HG03521 (cell line): Measurements from ENCODE around the gene PCLAF.
"Not testable (repeated sequence)": the region's sequence is repeated elsewhere in the genome, so short reads cannot be mapped to it uniquely, and the experiment has no call there.

Experiments used
- ATAC-seq: cut with Tn5 transposase; IDR thresholded peaks from one replicate; pipeline ENCODE4 v1.9.1; 2021; ENCODE audit warnings: mild to moderate bottlenecking, moderate library complexity; ENCODE audit not compliant: unreplicated experiment

Gene PCLAF, protein sequence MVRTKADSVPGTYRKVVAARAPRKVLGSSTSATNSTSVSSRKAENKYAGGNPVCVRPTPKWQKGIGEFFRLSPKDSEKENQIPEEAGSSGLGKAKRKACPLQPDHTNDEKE

DNA sequence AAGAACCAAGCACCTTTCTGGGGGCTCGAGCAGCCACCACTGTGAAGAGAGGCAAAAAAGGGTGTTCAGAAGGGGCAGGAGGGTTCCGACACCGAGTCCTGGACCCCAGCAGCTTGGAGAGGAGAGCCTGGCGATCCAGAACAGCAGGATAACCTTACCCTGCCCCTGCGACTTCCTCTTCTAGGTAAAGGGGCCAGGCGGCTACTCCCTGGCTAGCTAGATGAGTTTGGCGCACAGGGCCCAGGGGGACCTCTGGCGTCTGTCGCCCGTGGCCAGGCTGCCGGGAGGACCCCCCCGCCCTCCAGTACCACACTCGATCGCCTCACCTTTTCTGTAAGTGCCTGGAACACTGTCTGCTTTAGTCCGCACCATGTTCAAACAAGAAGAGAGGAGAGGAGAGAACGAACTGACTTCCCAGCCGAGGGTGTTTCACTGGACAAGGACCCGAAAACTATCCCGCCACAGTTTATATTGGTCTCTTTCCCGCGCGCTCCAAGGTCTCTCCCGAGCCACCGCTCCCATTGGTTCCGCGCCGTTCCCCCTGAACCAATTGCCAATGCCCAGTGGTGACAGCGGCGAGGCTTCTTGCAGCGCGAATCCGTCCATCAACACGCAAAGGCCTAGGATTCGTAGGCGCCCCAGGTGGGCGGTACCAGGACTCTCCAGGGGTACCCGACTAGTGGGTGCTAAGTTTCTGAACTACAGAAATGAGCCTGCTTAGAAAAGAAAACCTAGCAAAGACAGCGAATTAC, at the start of gene PCLAF:
Gene PCLAF (minus strand): TSS at position 442 of the 752 bp plus-strand sequence. CDS start 70 bp downstream, at position 372.
- ATAC-seq, result peak; percentile 93

DNA sequence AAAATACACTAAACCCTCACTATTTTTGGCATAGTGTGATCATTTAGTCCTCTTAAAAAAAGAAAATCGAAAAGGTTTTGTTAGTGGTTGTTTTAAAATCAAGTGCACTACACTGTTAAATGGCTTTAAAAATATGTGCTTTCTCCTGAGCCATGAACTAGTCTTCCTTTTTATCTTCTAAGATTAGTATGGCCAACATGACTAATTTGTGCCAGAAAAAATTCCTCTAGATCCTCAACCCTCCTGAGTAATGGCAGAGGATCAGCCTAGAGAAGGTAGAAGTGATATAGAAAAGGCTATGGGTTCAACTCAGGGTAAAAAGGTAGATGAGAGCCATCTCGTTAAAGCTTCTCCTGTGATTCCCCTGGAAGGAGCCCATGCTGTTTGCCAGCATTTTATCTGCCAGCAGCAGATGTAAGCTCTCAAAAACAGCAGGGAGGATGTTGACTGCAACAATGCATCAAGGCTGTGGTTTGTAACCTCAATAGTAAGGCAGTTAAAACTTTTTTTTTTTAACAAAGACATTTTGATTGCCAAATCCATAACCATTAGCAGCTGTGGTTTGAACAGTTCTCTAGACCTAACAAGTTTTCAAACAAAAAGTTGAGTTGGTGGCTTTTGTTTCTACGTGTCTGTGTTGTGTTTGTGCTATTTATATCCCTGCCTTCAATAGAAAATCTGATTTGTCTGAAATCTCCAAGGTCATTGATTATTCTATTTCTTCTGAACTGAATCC, 48.9 kb upstream of the PCLAF start:
- no peak for ATAC-seq

DNA sequence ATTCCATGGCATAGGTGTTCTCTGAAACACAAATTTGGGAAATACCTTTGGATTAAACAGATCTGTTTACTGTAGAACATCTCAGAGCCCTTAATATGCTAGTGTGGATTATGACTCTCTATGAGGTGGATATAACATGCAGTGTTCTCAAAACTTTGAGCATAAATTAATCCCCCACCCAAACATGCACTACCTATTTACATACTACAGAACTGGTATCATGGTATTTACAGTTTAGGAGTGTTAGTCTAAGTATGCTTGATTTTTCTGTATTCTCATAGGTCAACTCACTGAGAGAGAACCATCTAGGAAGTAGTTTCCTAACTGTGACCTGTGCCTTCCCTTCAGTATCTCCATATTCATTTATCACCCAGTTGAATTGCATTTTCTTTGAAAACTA, 48.2 kb upstream of the PCLAF start:
- no peak for ATAC-seq

DNA sequence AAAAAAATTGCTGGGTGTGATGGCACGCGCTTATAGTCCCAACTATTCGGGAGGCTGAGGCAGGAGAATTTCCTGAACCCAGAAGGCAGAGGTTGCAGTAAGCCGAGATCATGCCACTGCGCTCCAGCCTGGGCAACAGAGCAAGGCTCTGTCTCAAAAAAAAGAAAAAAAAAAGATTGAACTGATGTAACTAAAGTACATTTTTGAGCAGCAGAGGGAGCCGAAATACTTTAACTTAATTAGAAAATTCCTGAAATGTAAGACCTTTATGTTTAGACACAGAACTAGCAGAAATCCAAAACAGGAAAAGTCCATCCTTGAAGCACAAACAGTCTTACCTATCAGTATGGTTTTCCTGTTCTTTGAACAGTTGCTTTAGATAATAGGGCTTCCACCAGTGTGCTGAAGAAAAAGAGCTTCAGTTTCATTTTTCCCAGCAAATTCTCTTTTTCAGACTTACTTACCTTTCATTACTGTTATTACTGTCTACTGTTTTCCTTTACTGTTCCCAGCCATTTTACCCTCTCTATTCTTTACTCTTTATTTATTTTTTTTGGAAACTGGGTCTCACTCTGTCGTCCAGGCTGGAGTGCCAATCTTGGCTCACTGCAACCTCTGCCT, 45.7 kb upstream of the PCLAF start:
- no peak for ATAC-seq

DNA sequence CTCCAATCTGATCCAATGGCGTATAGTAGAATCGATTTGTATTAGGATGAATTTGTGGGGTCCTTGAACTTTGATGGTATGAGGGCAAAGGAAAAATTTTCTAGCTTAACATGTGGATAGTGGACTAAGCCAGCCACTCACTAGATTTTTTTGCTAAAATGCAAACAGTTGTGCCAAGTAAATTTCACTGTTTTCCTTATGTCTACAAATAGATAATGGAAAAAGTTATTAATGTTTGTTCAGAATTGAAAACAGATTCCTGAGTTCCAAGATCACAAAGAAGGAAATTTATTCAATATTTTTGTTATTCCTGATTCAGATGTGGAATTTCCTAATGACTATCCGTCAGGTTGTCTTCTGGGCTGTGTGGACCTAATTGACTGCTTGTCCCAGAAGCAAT, 44.0 kb upstream of the PCLAF start:
- no peak for ATAC-seq

DNA sequence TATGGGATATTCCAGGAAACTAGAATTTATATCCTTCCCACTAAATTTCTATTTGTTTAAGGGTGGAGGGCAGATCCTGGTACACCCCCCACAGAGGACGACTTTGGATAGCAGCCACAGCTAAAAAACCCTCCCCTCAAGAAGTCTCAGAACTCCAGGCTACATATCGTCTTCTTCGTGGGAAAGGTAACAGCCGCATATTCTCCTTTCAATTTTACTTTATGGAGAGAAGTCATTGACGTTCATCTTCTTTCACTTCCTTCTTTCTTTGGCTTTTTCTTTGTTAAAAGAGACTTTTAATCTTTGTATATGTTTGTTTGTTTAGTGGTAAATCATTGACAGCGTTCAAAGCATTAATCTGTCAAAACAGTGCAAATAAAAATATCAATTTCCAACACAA, 42.7 kb upstream of the PCLAF start:
- ATAC-seq, result no peak

DNA sequence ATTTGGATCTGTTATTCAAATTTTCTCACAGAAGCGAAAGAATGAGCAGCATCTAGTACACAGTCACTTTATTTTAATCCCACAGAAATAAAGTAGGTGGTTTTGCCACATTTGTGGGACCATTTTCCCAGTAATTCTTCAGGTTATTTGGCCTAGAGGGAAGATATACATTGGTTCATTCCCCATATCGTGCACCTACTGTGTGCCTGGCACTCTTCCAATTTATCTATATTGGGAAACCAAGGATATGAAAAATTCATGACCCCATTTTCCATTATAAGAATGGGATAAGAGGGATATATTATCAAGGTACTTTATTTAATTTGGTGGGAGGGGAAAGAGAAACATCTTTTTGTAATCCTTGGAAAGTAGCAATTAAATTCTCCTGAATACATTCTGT, 41.5 kb upstream of the PCLAF start:
- no peak for ATAC-seq

DNA sequence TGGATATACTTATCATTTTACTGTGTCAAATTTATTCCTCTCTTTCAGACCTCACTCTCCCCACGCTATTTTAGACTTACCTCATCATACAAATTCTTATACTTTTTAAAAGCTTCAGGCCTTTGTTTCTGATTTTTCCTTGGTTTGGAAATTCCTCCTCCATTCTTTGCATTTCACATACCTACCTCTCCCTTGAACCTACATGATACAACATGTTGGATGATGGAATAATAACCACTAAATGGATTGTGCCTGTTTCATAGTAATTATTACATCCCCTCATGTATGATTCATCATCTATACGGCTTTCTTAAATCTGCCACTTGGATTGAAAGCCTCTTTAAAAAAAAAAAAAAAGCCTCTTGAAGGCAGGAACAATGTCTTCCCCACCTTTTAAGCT, 31.0 kb upstream of the PCLAF start:
- no peak for ATAC-seq

DNA sequence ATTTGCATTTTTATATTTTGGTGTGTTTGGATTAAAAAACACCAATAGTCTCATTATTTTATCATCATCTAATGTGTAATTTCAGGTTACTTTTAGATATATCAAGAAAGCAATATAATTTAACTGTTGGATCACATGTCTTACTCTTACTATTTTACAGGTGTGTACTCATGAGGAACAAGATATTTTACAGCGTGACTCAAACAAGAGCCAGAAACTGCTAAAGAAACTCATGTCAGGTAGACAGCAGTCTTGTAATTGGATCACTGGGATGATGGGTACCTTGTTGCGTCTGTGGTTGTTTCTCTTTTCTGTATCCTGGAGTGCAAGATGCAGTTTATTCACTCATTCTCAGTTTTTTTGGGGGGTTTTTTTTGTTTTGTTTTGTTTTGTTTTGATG, 19.3 kb upstream of the PCLAF start:
- ATAC-seq, result no peak

DNA sequence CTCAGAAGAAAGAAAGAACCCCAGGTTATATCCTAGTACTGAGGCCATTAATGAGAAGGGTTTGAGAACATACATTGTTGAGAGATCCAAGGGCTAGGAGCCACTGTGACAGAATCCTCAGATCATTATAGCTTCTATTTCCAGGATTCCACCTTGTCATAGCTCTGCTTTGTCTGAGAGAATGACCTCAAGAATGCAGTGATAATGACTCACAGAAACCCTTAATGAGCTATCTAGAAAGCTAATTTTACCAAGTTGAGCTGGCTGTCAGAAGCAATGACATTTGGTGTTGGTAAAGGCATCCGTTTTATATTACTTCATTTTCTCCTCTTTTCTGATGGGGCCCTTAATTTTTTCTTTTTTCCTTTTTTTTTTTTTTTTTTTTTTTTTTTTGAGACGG, 17.3 kb upstream of the PCLAF start:
- ATAC-seq, result no peak

DNA sequence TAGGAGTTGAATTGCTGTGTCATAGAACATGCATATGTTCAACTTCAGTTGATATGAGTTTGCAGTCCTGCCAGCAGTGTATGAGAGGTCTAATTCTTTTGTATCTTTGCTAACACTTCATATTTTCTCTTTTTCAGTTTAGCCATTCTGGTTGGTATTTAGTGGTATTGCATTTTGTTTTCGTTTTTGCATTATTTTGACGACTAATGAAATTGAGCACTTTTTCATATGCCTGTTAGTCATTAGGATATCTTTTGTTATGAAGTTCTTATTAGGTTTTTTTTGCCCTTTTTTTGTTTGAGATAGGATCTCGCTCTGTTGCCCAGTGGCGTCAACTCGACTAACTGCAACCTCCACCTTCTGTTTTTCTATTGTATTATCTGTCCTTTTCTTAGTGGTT, 15.5 kb upstream of the PCLAF start:
- ATAC-seq, result no peak

DNA sequence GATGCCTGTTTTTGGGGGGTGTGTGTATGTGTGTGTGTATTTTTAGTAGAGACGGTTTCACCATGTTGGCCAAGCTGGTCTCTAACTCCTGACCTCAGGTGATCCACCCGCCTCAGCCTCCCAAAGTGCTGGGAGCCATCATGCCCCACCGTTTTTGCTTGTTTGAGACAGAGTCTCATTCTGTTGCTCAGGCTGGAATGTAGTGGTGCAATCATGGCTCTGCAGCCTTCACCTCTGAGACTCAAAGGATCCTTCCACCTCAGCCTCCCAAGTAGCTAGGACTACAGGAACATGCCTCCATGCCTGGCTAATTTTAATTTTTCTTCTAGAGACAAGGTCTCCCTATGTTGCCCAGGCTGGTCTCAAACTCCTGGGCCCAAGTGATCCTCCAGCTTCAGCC, 11.2 kb upstream of the PCLAF start:
- ATAC-seq, result not testable (repeated sequence)

DNA sequence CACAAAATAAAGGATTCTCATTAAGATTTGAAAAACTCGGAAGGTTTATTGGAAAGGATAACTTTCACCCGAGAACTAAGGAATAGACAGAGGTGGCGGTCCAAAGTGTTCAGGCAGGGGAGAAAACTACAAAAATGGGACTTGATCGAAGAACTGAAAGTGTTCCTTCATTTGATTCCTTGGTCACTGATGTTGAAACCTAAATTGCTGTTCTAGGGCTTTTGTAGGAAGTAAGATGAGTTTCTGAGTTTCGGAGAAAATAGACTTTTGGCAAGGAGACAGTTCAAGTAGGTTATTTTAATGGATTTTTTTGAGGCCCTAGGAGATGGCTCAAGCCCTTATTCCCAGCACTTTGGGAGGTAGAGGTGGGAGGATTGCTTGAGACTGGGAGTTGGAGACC, 7.8 kb upstream of the PCLAF start:
- no peak for ATAC-seq

DNA sequence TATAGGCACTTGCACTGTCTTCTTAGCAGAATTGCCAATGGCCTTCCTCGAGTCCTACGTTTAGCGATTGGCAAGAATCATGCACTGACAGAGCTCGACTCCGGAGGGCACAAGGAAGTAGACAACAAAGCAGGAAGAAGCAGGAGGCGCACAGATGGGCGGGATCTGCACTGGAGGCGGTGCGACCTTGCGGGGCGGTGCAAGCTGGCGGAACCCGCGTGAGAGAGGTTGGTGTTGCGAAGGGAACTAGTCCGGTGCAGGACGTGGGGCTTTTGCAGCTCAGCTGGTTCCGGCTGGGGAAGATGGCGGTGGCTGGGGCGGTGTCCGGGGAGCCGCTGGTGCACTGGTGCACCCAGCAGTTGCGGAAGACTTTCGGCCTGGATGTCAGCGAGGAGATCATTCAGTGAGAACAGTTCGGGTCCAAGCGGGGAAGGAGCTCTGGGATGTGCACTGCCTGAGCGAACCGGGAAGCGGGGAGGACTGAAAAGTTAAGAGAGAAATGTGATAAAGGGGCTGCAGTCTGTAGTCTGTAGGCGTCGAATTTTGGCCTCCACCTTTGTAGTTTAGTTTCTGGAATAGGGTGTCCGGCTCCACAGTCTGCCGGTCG, 6.4 kb upstream of the PCLAF start, which contains the start of gene TRIP4:
Gene TRIP4 (plus strand): TSS at position 275 of the 607 bp plus-strand sequence. CDS start 28 bp downstream, at position 303.
- peak; percentile 97 for ATAC-seq

DNA sequence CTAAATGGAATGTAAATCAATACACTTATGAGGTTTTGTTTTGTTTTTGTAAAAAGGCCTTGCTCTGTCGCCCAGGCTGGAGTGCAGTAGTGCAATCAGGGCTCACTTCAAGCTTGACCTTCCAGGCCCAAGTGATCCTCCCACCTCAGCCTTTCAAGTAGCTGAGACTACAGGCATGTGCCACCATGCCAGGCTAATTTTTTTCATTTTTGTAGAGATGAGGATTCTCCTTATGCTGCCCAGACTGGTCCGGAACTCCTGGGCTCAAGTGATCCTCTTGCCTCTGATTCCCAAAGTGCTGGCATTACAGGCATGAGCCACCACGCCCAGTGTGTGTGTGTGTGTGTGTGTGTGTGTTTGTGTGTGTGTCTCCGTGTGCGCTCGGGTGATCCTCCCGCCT, 5.0 kb upstream of the PCLAF start:
- ATAC-seq, result no peak

DNA sequence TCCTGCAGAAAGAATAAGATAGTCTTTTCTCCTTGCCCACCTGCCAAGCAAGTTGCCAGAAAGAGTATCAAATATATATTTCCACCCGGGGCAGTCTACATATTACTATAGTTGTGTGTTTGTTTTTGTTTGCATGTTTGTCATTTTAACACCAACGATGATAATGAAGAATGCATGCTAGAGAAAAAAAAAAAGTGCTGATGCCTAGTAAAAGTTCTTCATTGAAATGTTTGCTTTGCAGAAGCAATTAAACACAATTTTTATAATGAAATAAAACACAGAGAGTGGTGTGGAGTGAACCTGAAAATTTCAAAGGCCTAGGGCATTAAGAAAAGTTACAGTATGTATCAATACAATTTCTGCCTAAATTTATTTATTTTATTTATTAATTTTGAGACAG, 2.5 kb upstream of the PCLAF start:
- ATAC-seq, result no peak

DNA sequence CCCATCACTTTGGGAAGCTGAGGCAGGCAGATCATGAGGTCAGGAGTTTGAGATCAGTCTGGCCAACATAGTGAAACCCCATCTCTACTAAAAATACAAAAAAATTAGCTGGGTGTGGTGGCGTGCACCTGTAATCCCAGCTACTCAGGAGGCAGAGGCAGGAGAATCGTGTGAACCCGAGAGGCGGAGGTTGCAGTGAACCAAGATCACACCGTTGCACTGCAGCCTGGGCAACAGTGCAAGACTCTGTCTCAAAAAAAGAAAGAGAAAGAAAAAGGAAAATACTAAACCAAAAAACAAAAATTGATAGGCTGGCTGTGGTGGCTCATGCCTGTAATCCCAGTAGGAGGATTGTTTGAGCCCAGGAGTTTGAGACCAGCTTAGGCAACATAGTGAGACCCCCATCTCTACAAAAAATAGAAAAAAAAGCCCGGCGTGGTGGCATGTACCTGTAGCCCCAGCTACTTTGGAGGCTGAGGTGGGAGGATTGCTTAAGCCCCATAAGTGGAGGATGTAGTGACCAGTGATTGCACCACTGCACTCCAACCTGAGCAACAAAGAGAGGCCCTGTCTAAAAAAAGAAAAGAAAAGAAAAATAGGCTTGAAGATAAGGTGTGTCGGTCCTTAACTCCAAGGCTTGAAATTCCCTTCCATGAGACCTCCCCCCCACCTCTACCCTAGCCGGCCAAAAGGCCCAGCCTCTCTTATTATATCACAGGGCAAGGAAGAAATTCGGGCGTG, 941 bp downstream of the PCLAF start:
- not testable (repeated sequence) for ATAC-seq

DNA sequence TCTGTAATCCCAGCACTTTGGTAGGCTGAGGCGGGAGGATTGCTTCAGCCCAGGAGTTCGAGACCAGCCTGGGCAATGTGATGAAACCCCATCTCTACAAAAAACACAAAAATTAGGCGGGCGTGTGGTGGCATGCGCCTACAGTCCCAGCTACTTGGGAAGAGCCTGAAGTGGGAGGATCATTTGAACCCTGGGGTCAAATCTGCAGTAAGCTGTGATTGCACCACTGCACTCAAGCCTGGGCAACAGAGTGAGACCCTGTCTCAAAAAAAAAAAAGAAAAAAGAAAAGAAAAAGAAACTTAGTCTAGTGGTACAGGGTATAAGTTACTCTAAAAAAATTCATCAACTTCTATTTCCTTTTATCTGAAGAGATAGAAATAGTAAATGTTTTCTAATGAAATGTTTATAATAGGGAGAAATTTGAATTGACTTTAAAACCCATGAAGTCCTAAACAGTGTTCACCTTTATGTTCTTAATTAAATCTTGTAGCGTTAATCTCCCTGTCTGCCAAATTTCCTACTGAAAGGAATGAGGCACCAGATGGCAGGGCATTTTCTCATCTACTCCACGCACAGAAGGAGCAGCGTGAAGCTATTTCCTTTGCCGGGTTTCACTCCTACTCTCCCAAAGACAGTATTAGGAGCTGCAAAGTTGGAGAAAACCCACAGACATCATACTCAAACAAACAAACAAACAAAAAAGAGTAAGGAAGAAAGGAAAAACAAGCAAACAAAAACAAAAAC, 1.9 kb downstream of the PCLAF start:
- no peak for ATAC-seq

DNA sequence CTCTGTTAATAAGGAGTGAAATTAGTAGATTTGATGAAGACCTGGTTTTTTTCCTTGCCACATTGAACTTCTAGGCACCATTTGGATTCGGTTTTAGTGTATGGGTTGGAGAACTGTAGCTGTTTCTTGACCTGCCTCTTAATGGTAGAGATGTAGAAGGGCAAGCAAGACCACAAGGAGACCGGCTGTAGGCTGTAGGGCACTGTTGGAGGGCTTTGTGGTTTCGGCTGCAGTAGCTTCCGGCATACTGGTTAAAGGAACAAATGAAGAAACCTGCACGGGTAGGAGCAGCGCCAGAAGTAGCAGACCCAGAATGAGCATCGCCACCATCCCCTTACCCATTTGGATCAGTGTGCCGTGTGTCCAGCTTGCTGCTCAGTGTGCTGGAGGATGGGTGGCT, 7.9 kb downstream of the PCLAF start:
- ATAC-seq, result no peak

DNA sequence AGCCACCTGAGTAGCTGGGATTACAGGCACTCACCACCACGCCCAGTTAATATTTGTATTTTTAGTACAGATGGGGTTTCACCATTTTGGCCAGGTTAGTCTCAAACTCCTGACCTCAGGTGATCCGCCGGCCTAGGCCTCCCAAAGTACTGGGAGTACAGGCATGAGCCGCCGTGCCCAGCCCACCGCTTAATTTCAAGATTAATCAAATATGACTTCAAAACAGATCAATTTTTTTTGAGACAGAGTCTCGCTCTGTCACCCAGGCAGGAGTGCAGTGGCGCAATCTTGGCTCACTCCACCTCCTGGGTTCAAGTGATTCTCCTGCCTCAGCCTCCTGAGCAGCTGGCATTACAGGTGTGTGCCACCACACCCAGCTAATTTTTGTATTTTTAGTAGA, 9.9 kb downstream of the PCLAF start:
- ATAC-seq, result not testable (repeated sequence)
